CD1c-positive myeloid dendritic cell (primary cell): ENCODE data around the gene GMPPA.

Experiments used
- DNase-seq: peaks from one replicate; pipeline ENCODE4 v3.0.0-alpha.2; 2016; ENCODE audit errors: extremely low spot score

GMPPA gene

GRCh38 chr2:219498280-219499057 lies at the start of gene GMPPA:
Gene GMPPA, plus strand, starts transcription at chr2:219498891. Its CDS starts 1,085 bp downstream, at chr2:219499976.
- DNase-seq, result peak; percentile 99

GRCh38 chr2:219449609-219450008 lies 49.1 kb upstream of the GMPPA start:
- no peak for DNase-seq

- no peak for DNase-seq
Observed at GRCh38 chr2:219451661-219452360, 46.9 kb upstream of the GMPPA start.

- DNase-seq, result no peak
Observed at GRCh38 chr2:219452361-219453317, 46.1 kb upstream of the GMPPA start.

- DNase-seq, result no peak
Observed at GRCh38 chr2:219453671-219454590, 44.8 kb upstream of the GMPPA start.

GRCh38 chr2:219455581-219455980 lies 43.1 kb upstream of the GMPPA start:
- DNase-seq, result peak; percentile 23

- DNase-seq, result peak; percentile 18
Observed at GRCh38 chr2:219457784-219458369, 40.8 kb upstream of the GMPPA start.

- no peak for DNase-seq
Observed at GRCh38 chr2:219458996-219459395, 39.7 kb upstream of the GMPPA start.

- DNase-seq, result peak; percentile 49
Observed at GRCh38 chr2:219459460-219460311, 39.0 kb upstream of the GMPPA start.

- no peak for DNase-seq
Observed at GRCh38 chr2:219460424-219460926, 38.2 kb upstream of the GMPPA start.

GRCh38 chr2:219461047-219461514 lies 37.6 kb upstream of the GMPPA start:
- no peak for DNase-seq

- no peak for DNase-seq
Observed at GRCh38 chr2:219461669-219462068, 37.0 kb upstream of the GMPPA start.

GRCh38 chr2:219462349-219462748 lies 36.3 kb upstream of the GMPPA start:
- DNase-seq, result no peak

GRCh38 chr2:219464286-219465032 lies 34.2 kb upstream of the GMPPA start:
- DNase-seq, result no peak

- no peak for DNase-seq
Observed at GRCh38 chr2:219465659-219466561, 32.8 kb upstream of the GMPPA start.

GRCh38 chr2:219466816-219467735 lies 31.6 kb upstream of the GMPPA start:
- DNase-seq, result no peak

- no peak for DNase-seq
Observed at GRCh38 chr2:219467736-219468075, 31.0 kb upstream of the GMPPA start.
